ENCODE measurements around the gene NUDT14.

NUDT14 gene

GRCh38 chr14:105126126-105126980 lies 54.8 kb downstream of the NUDT14 start:
- no peak for FAIRE-seq

GRCh38 chr14:105124823-105125222 lies 56.3 kb downstream of the NUDT14 start:
- FAIRE-seq = no peak

- FAIRE-seq = no peak
Measured at GRCh38 chr14:105123981-105124765, 56.9 kb downstream of the NUDT14 start.

GRCh38 chr14:105123064-105123665 lies 57.9 kb downstream of the NUDT14 start:
- FAIRE-seq = no peak

Data from colon (tissue), 2 donors.